HUES48 (cell line): ENCODE results near the gene CCDC33.

Source experiments
- H3K27ac ChIP-seq: one replicate; pipeline ENCODE4 v1.7.0; 2013; ENCODE audit warnings: low read depth, low read length, inconsistent platforms
- H3K27me3 ChIP-seq: 2 replicates; pipeline ENCODE4 v1.6.1; 2013; ENCODE audit warnings: mild to moderate bottlenecking, low read length; ENCODE audit not compliant: control insufficient read depth, insufficient read depth
- H3K36me3 ChIP-seq: 2 replicates; pipeline ENCODE4 v1.6.1; 2013; ENCODE audit warnings: low read length; ENCODE audit not compliant: control insufficient read depth, insufficient read depth
- H3K4me1 ChIP-seq: 2 replicates; pipeline ENCODE4 v1.6.1; 2013; ENCODE audit warnings: mild to moderate bottlenecking, low read length; ENCODE audit not compliant: control insufficient read depth, insufficient read depth
- H3K4me3 ChIP-seq: 2 replicates; pipeline ENCODE4 v1.5.1; 2013; ENCODE audit warnings: mild to moderate bottlenecking, low read depth, low read length
- H3K9ac ChIP-seq: 2 replicates; pipeline ENCODE4 v1.6.1; 2013; ENCODE audit warnings: mild to moderate bottlenecking, low read depth, low read length, moderate library complexity
- H3K9me3 ChIP-seq: 2 replicates; pipeline ENCODE4 v1.6.1; 2013; ENCODE audit warnings: low read length; ENCODE audit not compliant: control insufficient read depth, insufficient read depth

Gene CCDC33

DNA sequence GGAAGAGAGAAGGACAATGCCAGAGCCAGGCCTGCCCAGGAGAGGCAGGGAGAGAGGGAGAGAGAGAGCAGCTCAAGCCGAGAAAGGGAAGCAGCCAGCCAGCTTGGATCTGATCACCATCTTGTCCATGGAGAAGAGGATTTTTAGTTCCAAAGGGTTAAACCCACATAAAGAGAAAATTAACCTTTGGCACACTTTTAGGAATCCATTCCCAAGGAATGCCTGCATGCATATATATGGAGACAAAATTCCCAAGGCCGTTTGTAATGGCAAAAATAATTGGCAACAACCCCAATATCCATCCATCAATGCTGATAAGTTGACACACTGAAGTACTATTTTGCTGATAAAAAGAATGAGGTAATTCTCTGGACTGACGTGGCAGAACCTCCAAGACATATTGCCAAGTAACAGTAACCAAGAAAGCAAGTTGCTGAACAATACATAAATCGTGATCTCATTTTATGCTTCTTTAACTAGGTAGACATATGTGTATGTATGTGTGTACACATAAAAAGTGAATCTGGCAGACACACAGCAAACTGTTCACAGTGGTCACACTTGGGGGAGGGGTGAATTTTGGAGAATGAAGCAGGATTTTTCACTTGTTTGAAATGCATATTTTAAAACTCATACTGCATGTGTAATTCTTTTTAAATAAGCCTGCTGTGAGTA lies 26.0 kb upstream of the CCDC33 start:
- Histone ChIP-seq H3K9me3 (no peaks in the 10 kb centered on the region), H3K27me3 (peaks cover 26% of the 10 kb centered on the region), H3K27ac (peak overlapping the region; percentile 77), H3K9ac (no peak overlapping the region), H3K36me3 (no peaks in the 10 kb centered on the region), H3K4me3 (no peak overlapping the region), H3K4me1 (peaks cover 60% of the 10 kb centered on the region)

DNA sequence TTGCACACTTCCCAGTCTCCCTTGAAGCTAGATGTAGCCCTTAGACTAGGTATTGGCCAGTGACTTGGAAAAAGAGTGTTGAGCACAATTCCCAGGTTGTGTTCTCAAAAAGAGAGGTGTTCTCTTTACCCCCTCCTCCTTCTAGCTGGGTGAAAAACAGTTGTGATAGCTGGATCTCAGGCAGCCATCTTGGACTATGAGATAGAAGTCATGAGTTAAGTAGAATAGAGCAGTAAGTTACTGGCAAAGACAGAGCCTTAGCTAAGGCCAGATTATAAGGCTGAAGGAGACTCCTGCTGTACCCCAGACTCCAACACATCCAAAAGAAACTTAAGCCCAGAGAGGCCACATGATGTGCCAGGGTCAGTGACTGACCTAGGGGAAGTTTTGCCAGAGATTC lies 25.4 kb upstream of the CCDC33 start:
- H3K27me3 ChIP-seq, result peaks cover 23% of the 10 kb centered on the region
- peaks cover 65% of the 10 kb centered on the region for H3K4me1 ChIP-seq

DNA sequence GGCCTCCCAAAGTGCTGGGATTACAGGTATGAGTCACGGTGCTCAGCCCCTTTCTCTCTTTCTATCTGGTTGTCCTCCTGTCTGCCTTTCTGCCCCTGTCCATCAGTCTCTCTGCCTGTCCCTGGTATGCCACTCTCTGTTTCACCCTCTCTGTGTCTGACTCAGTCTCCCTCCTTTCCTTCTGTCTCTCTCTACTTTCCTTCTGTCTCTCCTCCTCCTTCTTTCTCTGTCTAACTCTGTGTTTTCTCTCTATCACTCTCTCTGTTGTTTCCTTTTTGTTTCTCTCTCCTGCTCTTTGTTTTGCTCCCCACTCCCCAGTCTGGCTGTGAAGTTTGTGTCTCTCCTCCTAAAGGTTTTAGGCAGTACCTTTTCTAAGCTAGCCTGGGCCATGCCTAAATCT lies 24.5 kb upstream of the CCDC33 start:
- Histone ChIP-seq H3K4me1 (peaks cover 71% of the 10 kb centered on the region), H3K27me3 (peaks cover 31% of the 10 kb centered on the region)

More for the DNA sequence above, 25.4 kb upstream of the CCDC33 start:
- no peaks in the 10 kb centered on the region for H3K9me3 ChIP-seq
- no peak overlapping the region for H3K27ac ChIP-seq
- no peak overlapping the region for H3K4me3 ChIP-seq
- no peak overlapping the region for H3K9ac ChIP-seq
- no peaks in the 10 kb centered on the region for H3K36me3 ChIP-seq

DNA sequence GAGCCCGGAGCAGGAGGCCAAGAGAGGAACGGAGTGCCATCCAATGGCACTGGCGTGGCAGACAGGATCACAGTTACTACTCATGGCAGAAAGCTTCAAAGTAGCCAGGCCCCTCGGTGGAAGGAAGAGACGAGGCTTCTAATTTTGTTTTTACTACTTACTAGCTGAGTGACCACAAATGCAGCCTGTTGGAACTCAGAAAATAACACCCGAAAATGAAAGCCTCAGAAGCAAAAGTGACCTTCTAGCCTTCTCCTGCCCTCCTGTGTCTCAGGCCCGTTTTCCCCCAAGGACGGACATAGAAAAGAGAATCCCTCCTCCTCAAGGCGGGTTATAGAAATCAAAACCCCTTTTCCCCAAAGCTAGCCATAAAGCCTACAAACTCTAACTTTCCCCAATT lies 23.6 kb upstream of the CCDC33 start:
- H3K9ac ChIP-seq, result no peak overlapping the region
- H3K4me3 ChIP-seq, result no peak overlapping the region
- H3K9me3 ChIP-seq, result no peaks in the 10 kb centered on the region
- H3K4me1 ChIP-seq, result peaks cover 71% of the 10 kb centered on the region
- H3K27ac ChIP-seq, result peak overlapping the region; percentile 33
- H3K27me3 ChIP-seq, result peaks cover 25% of the 10 kb centered on the region
- no peaks in the 10 kb centered on the region for H3K36me3 ChIP-seq

More for the DNA sequence above, 24.5 kb upstream of the CCDC33 start:
- H3K27ac ChIP-seq, result peak overlapping the region; percentile 33
- H3K9me3 ChIP-seq, result no peaks in the 10 kb centered on the region
- no peak overlapping the region for H3K9ac ChIP-seq
- no peaks in the 10 kb centered on the region for H3K36me3 ChIP-seq
- no peak overlapping the region for H3K4me3 ChIP-seq

DNA sequence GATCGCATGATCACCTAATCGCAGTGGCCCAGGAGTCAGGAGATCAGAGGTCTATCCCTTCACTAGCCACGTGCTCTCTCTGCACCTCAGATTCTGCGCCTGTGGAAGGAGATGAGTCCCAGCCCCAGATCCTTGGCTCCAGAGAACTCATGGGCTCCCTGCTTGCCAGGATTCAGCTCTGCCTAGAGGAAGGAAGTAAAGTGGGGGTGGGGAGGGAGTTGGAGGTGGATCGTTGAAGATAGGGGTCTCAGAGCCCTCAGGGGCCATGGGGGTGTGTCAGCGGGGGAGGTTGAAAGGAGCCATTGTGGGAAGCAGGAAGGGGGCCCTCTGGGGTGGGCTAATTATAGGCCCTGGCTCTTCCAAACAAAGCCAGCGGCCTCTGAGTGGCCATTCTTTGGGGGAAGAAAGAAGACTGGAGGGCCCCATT lies 22.3 kb upstream of the CCDC33 start:
- Histone ChIP-seq H3K4me3 (no peak overlapping the region; the same call in 1 of the 2 replicates), H3K36me3 (no peaks in the 10 kb centered on the region), H3K27me3 (peaks cover 29% of the 10 kb centered on the region), H3K27ac (peak overlapping the region; percentile 81), H3K9ac (no peak overlapping the region), H3K9me3 (no peaks in the 10 kb centered on the region), H3K4me1 (peaks cover 64% of the 10 kb centered on the region)

- H3K27me3 ChIP-seq, result peaks cover 35% of the 10 kb centered on the region
- H3K9ac ChIP-seq, result no peak overlapping the region
- H3K4me3 ChIP-seq, result no peak overlapping the region
- H3K9me3 ChIP-seq, result no peaks in the 10 kb centered on the region
- peak overlapping the region; percentile 81 for H3K27ac ChIP-seq
- H3K4me1 ChIP-seq, result peaks cover 58% of the 10 kb centered on the region
- H3K36me3 ChIP-seq, result no peaks in the 10 kb centered on the region
Observed at GRCh38 chr15:74214324-74215021, 21.7 kb upstream of the CCDC33 start.

GRCh38 chr15:74215958-74216357 lies 20.2 kb upstream of the CCDC33 start:
- Histone ChIP-seq H3K36me3 (no peaks in the 10 kb centered on the region), H3K9ac (no peak overlapping the region), H3K9me3 (no peaks in the 10 kb centered on the region), H3K27ac (no peak overlapping the region), H3K4me3 (no peak overlapping the region), H3K4me1 (peaks cover 56% of the 10 kb centered on the region), H3K27me3 (peaks cover 47% of the 10 kb centered on the region)

GRCh38 chr15:74216949-74217348 lies 19.2 kb upstream of the CCDC33 start:
- peaks cover 61% of the 10 kb centered on the region for H3K4me1 ChIP-seq
- no peak overlapping the region for H3K27ac ChIP-seq
- no peak overlapping the region for H3K4me3 ChIP-seq
- H3K36me3 ChIP-seq, result no peaks in the 10 kb centered on the region
- no peaks in the 10 kb centered on the region for H3K9me3 ChIP-seq
- H3K9ac ChIP-seq, result no peak overlapping the region
- peaks cover 57% of the 10 kb centered on the region for H3K27me3 ChIP-seq

GRCh38 chr15:74217907-74218885 lies 17.9 kb upstream of the CCDC33 start:
- no peak overlapping the region for H3K4me3 ChIP-seq
- H3K27ac ChIP-seq, result no peak overlapping the region
- H3K27me3 ChIP-seq, result peaks cover 69% of the 10 kb centered on the region
- H3K9ac ChIP-seq, result no peak overlapping the region
- H3K9me3 ChIP-seq, result no peaks in the 10 kb centered on the region
- no peaks in the 10 kb centered on the region for H3K36me3 ChIP-seq
- H3K4me1 ChIP-seq, result peaks cover 59% of the 10 kb centered on the region

GRCh38 chr15:74220475-74221248 lies 15.5 kb upstream of the CCDC33 start:
- Histone ChIP-seq H3K9ac (no peak overlapping the region), H3K4me1 (peaks cover 49% of the 10 kb centered on the region), H3K36me3 (no peaks in the 10 kb centered on the region), H3K27me3 (peaks cover 90% of the 10 kb centered on the region), H3K27ac (peak overlapping the region; percentile 29), H3K4me3 (no peak overlapping the region), H3K9me3 (no peaks in the 10 kb centered on the region)
